ENCODE results near the gene EMC8.
"Not testable (repeated sequence)": the region's sequence is repeated elsewhere in the genome, so short reads cannot be mapped to it uniquely, and the experiment has no call there.

The EMC8 gene

GRCh38 chr16:85840801-85841200, 41.5 kb upstream of the EMC8 start:
- Mint-ChIP-seq H3K9me3 (peaks cover 7% of the 10 kb centered on the region), H3K27me3 (ENCODE audit: low read depth) (peaks cover 69% of the 10 kb centered on the region), H3K4me1 (peaks cover 7% of the 10 kb centered on the region), H3K4me3 (no peak overlapping the region), H3K27ac (no peak overlapping the region), H3K36me3 (ENCODE audit: low read depth) (no peaks in the 10 kb centered on the region)
- no peak for TF ChIP-seq CTCF (IDR thresholded peaks at IDR 0.05; ENCODE audit: unreplicated experiment in 3 of 3)

GRCh38 chr16:85840395-85840794, 41.1 kb upstream of the EMC8 start:
- no peaks in the 10 kb centered on the region for H3K36me3 Mint-ChIP-seq (ENCODE audit: low read depth)
- peaks cover 7% of the 10 kb centered on the region for H3K4me1 Mint-ChIP-seq
- no peak overlapping the region for H3K27ac Mint-ChIP-seq
- no peak overlapping the region for H3K4me3 Mint-ChIP-seq
- H3K27me3 Mint-ChIP-seq (ENCODE audit: low read depth): peaks cover 70% of the 10 kb centered on the region
- peaks cover 7% of the 10 kb centered on the region for H3K9me3 Mint-ChIP-seq
- no peak for TF ChIP-seq CTCF (IDR thresholded peaks at IDR 0.05; ENCODE audit: unreplicated experiment in 3 of 3)

DNA sequence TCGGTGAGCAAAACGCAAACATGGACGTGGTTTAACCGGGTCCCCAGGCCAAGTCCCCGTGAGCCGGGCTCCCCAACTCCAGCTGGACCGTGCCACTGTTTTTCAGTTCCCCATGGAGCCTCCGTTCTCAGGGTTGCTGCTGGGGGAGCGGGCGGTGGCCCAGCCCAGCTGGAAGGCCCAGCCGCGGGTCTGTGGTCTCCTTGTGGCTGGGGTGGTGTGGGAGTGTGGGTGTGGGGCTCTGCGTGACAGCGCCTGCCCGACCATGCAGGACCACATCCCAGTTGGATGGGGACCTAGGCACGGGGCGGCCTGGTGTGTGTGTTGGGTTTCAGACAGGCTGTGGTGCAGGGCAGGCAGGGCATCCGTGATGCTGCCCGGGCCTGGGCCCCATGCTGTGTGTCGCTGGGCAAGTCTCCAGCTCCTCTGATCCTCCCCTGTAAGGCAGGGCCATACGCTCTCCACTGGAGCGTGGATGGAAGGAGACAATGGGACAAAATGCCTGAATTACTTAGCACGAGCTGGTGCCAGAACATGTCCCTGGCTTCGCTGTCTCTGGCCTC, 40.4 kb upstream of the EMC8 start:
- TF ChIP-seq CTCF (IDR thresholded peaks at IDR 0.05; ENCODE audit: unreplicated experiment in 3 of 3): no peak
- Mint-ChIP-seq H3K4me3 (no peak overlapping the region), H3K9me3 (peaks cover 6% of the 10 kb centered on the region), H3K4me1 (peaks cover 3% of the 10 kb centered on the region), H3K27me3 (ENCODE audit: low read depth) (peaks cover 70% of the 10 kb centered on the region), H3K27ac (no peak overlapping the region), H3K36me3 (ENCODE audit: low read depth) (no peaks in the 10 kb centered on the region)

DNA sequence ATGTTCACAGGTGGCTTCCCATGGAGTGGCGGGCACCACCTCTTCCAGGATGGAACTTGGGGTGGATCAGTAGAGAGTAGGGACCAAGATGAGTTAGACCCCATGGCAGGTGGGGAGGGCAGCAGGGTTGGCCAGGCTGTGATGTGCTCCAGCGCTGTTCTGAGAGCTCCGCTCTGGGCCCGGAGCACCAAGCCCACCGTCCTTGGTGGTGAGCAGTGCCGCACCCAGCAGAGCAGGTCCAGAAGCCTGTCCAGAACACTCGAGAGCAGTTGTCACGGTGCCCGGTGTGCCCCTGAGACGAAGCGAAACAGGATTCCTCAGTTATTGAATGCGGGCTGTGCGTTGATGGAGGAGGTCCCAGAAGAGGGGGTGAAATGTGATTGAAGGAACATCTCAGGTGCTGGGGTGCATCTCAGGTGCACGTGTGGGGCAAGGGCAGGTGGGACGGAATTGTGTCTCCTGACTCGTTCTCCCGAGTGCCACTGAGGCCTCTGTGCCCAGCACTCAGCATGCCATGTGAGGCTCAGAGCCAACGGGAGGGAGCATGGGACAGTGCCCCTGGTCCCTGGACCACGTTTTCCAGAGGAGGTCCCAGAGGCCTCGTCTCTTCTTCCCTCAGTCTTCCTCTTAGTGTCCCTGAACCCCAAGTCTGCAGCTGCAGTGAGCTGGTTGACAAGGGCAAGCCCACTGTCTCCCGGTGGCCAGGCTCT, 39.7 kb upstream of the EMC8 start:
- TF ChIP-seq CTCF (IDR thresholded peaks at IDR 0.05; ENCODE audit: unreplicated experiment in 3 of 3): no peak
- Mint-ChIP-seq H3K36me3 (ENCODE audit: low read depth) (no peaks in the 10 kb centered on the region), H3K9me3 (peaks cover 4% of the 10 kb centered on the region), H3K4me1 (no peaks in the 10 kb centered on the region), H3K27ac (no peak overlapping the region), H3K27me3 (ENCODE audit: low read depth) (peaks cover 68% of the 10 kb centered on the region), H3K4me3 (no peak overlapping the region)

GRCh38 chr16:85838381-85838780, 39.0 kb upstream of the EMC8 start:
- Mint-ChIP-seq H3K27ac (no peak overlapping the region), H3K27me3 (ENCODE audit: low read depth) (peaks cover 69% of the 10 kb centered on the region), H3K4me3 (no peak overlapping the region), H3K4me1 (no peaks in the 10 kb centered on the region), H3K9me3 (peaks cover 6% of the 10 kb centered on the region), H3K36me3 (ENCODE audit: low read depth) (no peaks in the 10 kb centered on the region)
- no peak for TF ChIP-seq CTCF (IDR thresholded peaks at IDR 0.05; ENCODE audit: unreplicated experiment in 3 of 3)

DNA sequence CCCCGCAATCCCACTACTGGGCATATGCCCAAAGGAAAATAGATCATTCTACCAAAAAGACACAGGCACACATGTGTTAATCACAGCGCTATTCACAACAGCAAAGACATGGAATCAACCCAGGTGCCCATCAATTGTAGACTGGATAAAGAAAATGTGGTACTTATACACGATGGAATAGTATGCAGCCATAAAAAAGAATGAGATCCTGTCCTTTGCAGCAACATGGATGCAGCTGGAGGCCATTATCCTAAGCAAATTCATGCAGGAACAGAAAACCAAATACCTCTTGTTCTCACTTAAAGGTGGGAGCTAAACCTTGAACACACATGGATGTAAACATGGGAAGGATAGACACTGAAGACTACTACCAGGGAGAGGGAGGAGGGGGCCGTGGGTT, 38.3 kb upstream of the EMC8 start:
- not testable (repeated sequence) for H3K4me3 Mint-ChIP-seq; H3K4me1 Mint-ChIP-seq; H3K36me3 Mint-ChIP-seq (ENCODE audit: low read depth); H3K9me3 Mint-ChIP-seq; H3K27ac Mint-ChIP-seq
- peaks cover 72% of the 10 kb centered on the region for H3K27me3 Mint-ChIP-seq (ENCODE audit: low read depth)

All from nephron (organoid).